DND-41 (cell line): ENCODE results near the gene FABP6.

ENCODE experiments used
- ATAC-seq: fragments of 200-7000 bp; cut with Tn5 transposase; 3 replicates; pipeline ENCODE4 v1.9.1; 2021; ENCODE audit warnings: low read depth; ENCODE audit not compliant: insufficient read depth
- DNase-seq: peaks from one replicate; pipeline ENCODE4 v3.0.0-alpha.2; 2020
- H2AFZ ChIP-seq: 2 replicates; pipeline ENCODE4 v1.6.0; 2012; ENCODE audit warnings: low read depth, low read length
- H3K27ac ChIP-seq: 2 replicates; pipeline ENCODE4 v1.5.1; 2012; ENCODE audit warnings: low read length, inconsistent platforms
- H3K27me3 ChIP-seq: fragments of 200-600 bp; sonication (generic); 2 replicates; pipeline ENCODE4 v1.6.0; 2012; ENCODE audit warnings: low read length, mild to moderate bottlenecking, inconsistent platforms; ENCODE audit not compliant: insufficient read depth, poor library complexity
- H3K36me3 ChIP-seq: 2 replicates; pipeline ENCODE4 v1.5.1; 2012; ENCODE audit warnings: low read length, inconsistent platforms; ENCODE audit not compliant: insufficient read depth
- H3K4me1 ChIP-seq: 2 replicates; pipeline ENCODE4 v1.5.1; 2012; ENCODE audit warnings: mild to moderate bottlenecking, low read length; ENCODE audit not compliant: insufficient read depth
- H3K4me2 ChIP-seq: 2 replicates; pipeline ENCODE4 v1.6.0; 2012; ENCODE audit warnings: mild to moderate bottlenecking, moderate library complexity, low read length, inconsistent platforms; ENCODE audit not compliant: insufficient read depth
- H3K4me3 ChIP-seq, 2 experiments: fragments of 200-600 bp in 1 of 2; shearing (Covaris generic) in 1 of 2; 2 replicates each; pipeline ENCODE4 v1.5.1; 2012 to 2016; ENCODE audit warnings: inconsistent platforms in 2 of 2, low read length in 2 of 2, mild to moderate bottlenecking in 2 of 2, low read depth in 1 of 2, moderate library complexity in 1 of 2
- H3K79me2 ChIP-seq: 2 replicates; pipeline ENCODE4 v1.6.0; 2012; ENCODE audit warnings: low read length, inconsistent platforms; ENCODE audit not compliant: insufficient read depth
- H3K9ac ChIP-seq: 2 replicates; pipeline ENCODE4 v1.6.0; 2012; ENCODE audit warnings: low read depth, mild to moderate bottlenecking, inconsistent platforms, low read length, moderate library complexity
- H3K9me3 ChIP-seq: 2 replicates; pipeline ENCODE4 v1.5.1; 2012; ENCODE audit warnings: low read length, moderate library complexity, mild to moderate bottlenecking, inconsistent platforms; ENCODE audit not compliant: insufficient read depth, severe bottlenecking
- H4K20me1 ChIP-seq: 2 replicates; pipeline ENCODE4 v1.6.0; 2012; ENCODE audit warnings: low read length; ENCODE audit not compliant: insufficient read depth
- CTCF ChIP-seq: IDR thresholded peaks from 2 replicates; pipeline ENCODE4 v1.5.1; 2012; ENCODE audit warnings: borderline replicate concordance, low read length, moderate library complexity, mild to moderate bottlenecking; ENCODE audit not compliant: poor library complexity, severe bottlenecking; ENCODE audit errors: extremely low read depth
- EZH2 ChIP-seq: IDR thresholded peaks from 3 replicates; pipeline ENCODE4 v1.6.1; 2012; ENCODE audit warnings: borderline replicate concordance, low read depth, mild to moderate bottlenecking, moderate library complexity, low read length, inconsistent platforms; ENCODE audit not compliant: severe bottlenecking

FABP6 gene

GRCh38 chr5:160278343-160278742, 49.0 kb downstream of the FABP6 start:
- DNase-seq = no peak
- no peak overlapping the region for H3K27ac ChIP-seq

GRCh38 chr5:160280384-160281095, 51.2 kb downstream of the FABP6 start:
- Histone ChIP-seq H3K9me3 (no peaks in the 10 kb centered on the region), H3K4me2 (no peak overlapping the region), H3K9ac (no peak overlapping the region), H3K36me3 (no peaks in the 10 kb centered on the region), H3K27ac (no peak overlapping the region), H3K4me1 (no peaks in the 10 kb centered on the region), H2AFZ (no peak overlapping the region), H3K4me3 (no peak overlapping the region), H4K20me1 (no peaks in the 10 kb centered on the region), H3K27me3 (no peaks in the 10 kb centered on the region), H3K79me2 (no peaks in the 10 kb centered on the region)
- DNase-seq (no peak), ATAC-seq (no peak)
- no peak for TF ChIP-seq EZH2
- no peak for TF ChIP-seq CTCF

More at GRCh38 chr5:160278343-160278742, 49.0 kb downstream of the FABP6 start:
- no peak for ATAC-seq
- Histone ChIP-seq H3K4me1 (no peaks in the 10 kb centered on the region), H2AFZ (no peak overlapping the region), H3K9me3 (no peaks in the 10 kb centered on the region), H3K27me3 (no peaks in the 10 kb centered on the region), H3K4me3 (no peak overlapping the region), H3K4me2 (no peak overlapping the region), H3K79me2 (no peaks in the 10 kb centered on the region), H3K9ac (no peak overlapping the region), H3K36me3 (no peaks in the 10 kb centered on the region), H4K20me1 (no peaks in the 10 kb centered on the region)
- TF ChIP-seq EZH2 (no peak), CTCF (no peak)

- H4K20me1 ChIP-seq = no peaks in the 10 kb centered on the region
- no peak overlapping the region for H3K4me2 ChIP-seq
- no peaks in the 10 kb centered on the region for H3K4me1 ChIP-seq
- H3K9me3 ChIP-seq = no peaks in the 10 kb centered on the region
- TF ChIP-seq EZH2 (no peak), CTCF (no peak)
- no peaks in the 10 kb centered on the region for H3K79me2 ChIP-seq
- DNase-seq = no peak
- no peak overlapping the region for H3K4me3 ChIP-seq
- no peak overlapping the region for H3K27ac ChIP-seq
- no peaks in the 10 kb centered on the region for H3K27me3 ChIP-seq
- no peak overlapping the region for H2AFZ ChIP-seq
- no peaks in the 10 kb centered on the region for H3K36me3 ChIP-seq
- no peak overlapping the region for H3K9ac ChIP-seq
- ATAC-seq = no peak
These were observed 52.0 kb downstream of the FABP6 start for GRCh38 chr5:160281275-160281674.
